Neural progenitor cell (in vitro differentiated cells): ENCODE data around the gene C18orf63. TPM values are rescaled to one million over a fixed set of nuclear protein-coding genes. Genes with fewer than 3 reads are reported as not detected.

Source experiments
- DNase-seq: peaks from one replicate; pipeline ENCODE4 v3.0.0-alpha.2; 2016; ENCODE audit warnings: low spot score
- H2AFZ ChIP-seq: fragments of 200-600 bp; sonication (generic); replicated peaks from 2 replicates; pipeline ENCODE4 v1.6.1; 2016; ENCODE audit warnings: antibody characterized with exemption
- H3F3A ChIP-seq: fragments of 200-600 bp; sonication (generic); 2 replicates; pipeline ENCODE4 v1.6.1; 2016; ENCODE audit warnings: antibody characterized with exemption, low read depth
- H3K27ac ChIP-seq: fragments of 200-600 bp; sonication (generic); 2 replicates; pipeline ENCODE4 v1.5.1; 2016; ENCODE audit warnings: mild to moderate bottlenecking
- H3K27me3 ChIP-seq: fragments of 200-600 bp; sonication (generic); 2 replicates; pipeline ENCODE4 v1.6.1; 2016; ENCODE audit warnings: mild to moderate bottlenecking, moderate library complexity
- H3K36me3 ChIP-seq: fragments of 200-600 bp; sonication (generic); 2 replicates; pipeline ENCODE4 v1.5.1; 2016
- H3K4me1 ChIP-seq: fragments of 200-600 bp; sonication (generic); 2 replicates; pipeline ENCODE4 v1.6.1; 2016; ENCODE audit warnings: mixed run types
- H3K4me2 ChIP-seq: fragments of 200-600 bp; sonication (generic); 2 replicates; pipeline ENCODE4 v1.6.1; 2016
- H3K4me3 ChIP-seq: fragments of 200-600 bp; sonication (generic); 2 replicates; pipeline ENCODE4 v1.5.1; 2016
- H3K79me2 ChIP-seq: fragments of 200-600 bp; sonication (generic); 2 replicates; pipeline ENCODE4 v1.6.1; 2016; ENCODE audit warnings: low read depth
- H3K9ac ChIP-seq: fragments of 200-600 bp; sonication (generic); 2 replicates; pipeline ENCODE4 v1.6.1; 2016
- H3K9me3 ChIP-seq: fragments of 200-600 bp; sonication (generic); 2 replicates; pipeline ENCODE4 v1.5.1; 2016; ENCODE audit warnings: low read depth
- H4K20me1 ChIP-seq: fragments of 200-600 bp; sonication (generic); 2 replicates; pipeline ENCODE4 v1.6.1; 2016; ENCODE audit warnings: low read depth
- H3K27ac Mint-ChIP-seq: 3 replicates; pipeline ENCODE4 v1.8.0; 2021; ENCODE audit warnings: mixed read lengths
- H3K27me3 Mint-ChIP-seq: 2 replicates; pipeline ENCODE4 v1.8.0; 2022; ENCODE audit warnings: low read depth, mild to moderate bottlenecking, inconsistent platforms, moderate library complexity, mixed read lengths; ENCODE audit not compliant: insufficient read depth
- H3K36me3 Mint-ChIP-seq: 3 replicates; pipeline ENCODE4 v1.8.0; 2021; ENCODE audit warnings: mixed read lengths
- H3K4me1 Mint-ChIP-seq: 3 replicates; pipeline ENCODE4 v1.8.0; 2021; ENCODE audit warnings: mixed read lengths
- H3K4me3 Mint-ChIP-seq: 3 replicates; pipeline ENCODE4 v1.8.0; 2021; ENCODE audit warnings: mild to moderate bottlenecking, moderate library complexity, mixed read lengths
- H3K9me3 Mint-ChIP-seq: 3 replicates; pipeline ENCODE4 v1.8.0; 2020; ENCODE audit warnings: mixed read lengths
- CTCF ChIP-seq: fragments of 200-600 bp; sonication (generic); IDR thresholded peaks from 2 replicates; pipeline ENCODE4 v1.5.1; 2017; ENCODE audit warnings: antibody characterized with exemption, mild to moderate bottlenecking
- EZH2 ChIP-seq: fragments of 200-600 bp; sonication (generic); IDR thresholded peaks from 2 replicates; pipeline ENCODE4 v1.6.1; 2017; ENCODE audit warnings: antibody characterized with exemption, mild to moderate bottlenecking, moderate library complexity
- EZH2phosphoT487 ChIP-seq: fragments of 200-600 bp; sonication (generic); IDR thresholded peaks from 2 replicates; pipeline ENCODE4 v1.6.1; 2017; ENCODE audit warnings: antibody characterized with exemption
- total RNA-seq: library from RNA; depleted of rRNA; stranded (reverse); fragments of >200 nt; gene quantifications from 2 replicates; pipeline ENCODE4 v1.2.3, GENCODE V29; 2015; ENCODE audit warnings: low replicate concordance

The C18orf63 gene
- total RNA-seq, 1 donor from 2014 or later, result not detected

DNA sequence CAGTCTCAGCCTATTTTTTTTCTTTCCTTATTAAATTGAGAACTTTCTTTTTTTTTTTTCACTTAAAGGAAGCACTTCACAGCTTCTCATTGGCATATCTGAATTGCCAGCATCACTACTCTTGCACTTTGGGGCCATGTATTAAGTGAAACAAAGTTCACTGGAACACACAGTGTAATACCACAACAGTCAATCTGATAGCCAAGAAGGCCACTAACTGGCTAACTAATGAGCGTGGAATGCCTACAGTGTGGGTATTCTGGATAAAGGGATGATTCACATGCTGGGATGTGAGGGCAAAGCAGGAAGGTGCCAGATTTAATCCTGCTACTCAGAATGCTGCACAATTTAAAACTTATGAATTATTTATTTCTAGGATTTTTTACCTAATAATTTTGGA is 11.7 kb upstream of the C18orf63 start:
- Histone ChIP-seq H3K4me1 (no peaks in the 10 kb centered on the region), H3K9ac (no peak overlapping the region), H2AFZ (no peak overlapping the region), H3K4me2 (no peak overlapping the region), H3K79me2 (no peaks in the 10 kb centered on the region), H3K4me3 (no peak overlapping the region), H3K36me3 (no peaks in the 10 kb centered on the region), H3K27me3 (no peaks in the 10 kb centered on the region), H3K9me3 (no peaks in the 10 kb centered on the region), H3F3A (no peaks in the 10 kb centered on the region), H3K27ac (no peak overlapping the region), H4K20me1 (no peaks in the 10 kb centered on the region)
- Mint-ChIP-seq H3K27me3 (peaks cover under 1% of the 10 kb centered on the region), H3K27ac (no peak overlapping the region), H3K36me3 (no peaks in the 10 kb centered on the region), H3K9me3 (no peaks in the 10 kb centered on the region), H3K4me3 (no peak overlapping the region), H3K4me1 (no peaks in the 10 kb centered on the region)
- TF ChIP-seq EZH2phosphoT487 (no peak), CTCF (no peak), EZH2 (no peak)
- no peak for DNase-seq

DNA sequence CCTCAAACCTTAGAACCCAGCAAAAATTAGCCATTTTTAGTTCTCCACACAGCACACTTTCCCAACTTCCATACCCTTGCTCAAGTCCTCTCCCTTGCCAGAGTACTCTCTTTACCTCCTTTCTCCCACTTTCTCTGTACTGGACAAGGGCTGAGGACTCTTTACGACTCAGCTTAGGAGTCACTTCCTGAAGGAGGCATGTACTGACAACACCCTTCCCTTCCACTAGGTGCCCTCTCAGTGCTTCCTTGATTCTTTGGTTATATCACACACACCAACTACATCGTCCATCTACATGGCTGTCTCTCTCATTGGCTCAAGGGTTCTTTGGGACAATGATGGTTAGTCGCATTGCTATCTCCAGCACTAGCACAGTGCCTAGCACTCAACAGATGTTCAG is 5.2 kb upstream of the C18orf63 start:
- Histone ChIP-seq H2AFZ (peak overlapping the region; percentile 50), H3F3A (no peaks in the 10 kb centered on the region), H3K27me3 (no peaks in the 10 kb centered on the region), H4K20me1 (no peaks in the 10 kb centered on the region), H3K4me1 (no peaks in the 10 kb centered on the region), H3K9me3 (no peaks in the 10 kb centered on the region), H3K9ac (no peak overlapping the region), H3K27ac (no peak overlapping the region), H3K79me2 (no peaks in the 10 kb centered on the region), H3K4me3 (no peak overlapping the region), H3K36me3 (no peaks in the 10 kb centered on the region), H3K4me2 (no peak overlapping the region)
- DNase-seq, result no peak
- Mint-ChIP-seq H3K27me3 (peaks cover 2% of the 10 kb centered on the region), H3K36me3 (no peaks in the 10 kb centered on the region), H3K4me3 (no peak overlapping the region), H3K9me3 (peaks cover 4% of the 10 kb centered on the region), H3K4me1 (no peaks in the 10 kb centered on the region), H3K27ac (no peak overlapping the region)
- TF ChIP-seq CTCF (peak; percentile 31), EZH2phosphoT487 (no peak)

- Histone ChIP-seq H3F3A (no peaks in the 10 kb centered on the region), H3K4me1 (no peaks in the 10 kb centered on the region), H3K4me2 (no peak overlapping the region), H3K27ac (no peak overlapping the region), H3K9ac (no peak overlapping the region), H3K4me3 (no peak overlapping the region), H3K79me2 (no peaks in the 10 kb centered on the region), H2AFZ (no peak overlapping the region), H4K20me1 (no peaks in the 10 kb centered on the region), H3K27me3 (no peaks in the 10 kb centered on the region), H3K9me3 (no peaks in the 10 kb centered on the region), H3K36me3 (no peaks in the 10 kb centered on the region)
- Mint-ChIP-seq H3K36me3 (no peaks in the 10 kb centered on the region), H3K9me3 (peaks cover 4% of the 10 kb centered on the region), H3K27ac (no peak overlapping the region), H3K4me3 (no peak overlapping the region), H3K4me1 (no peaks in the 10 kb centered on the region), H3K27me3 (peaks cover 2% of the 10 kb centered on the region)
- no peak for TF ChIP-seq EZH2phosphoT487
- TF ChIP-seq CTCF, result no peak
- no peak for TF ChIP-seq EZH2
- no peak for DNase-seq
Measured at GRCh38 chr18:74311000-74311399, 4.6 kb upstream of the C18orf63 start.
